Body of pancreas (tissue), 4 donors: ENCODE results near the gene ADGRL2.

Experiments used
- POLR2A ChIP-seq, 3 donors: fragments of 450-650 bp; IDR thresholded peaks; one replicate each; pipeline ENCODE4 v1.6.1; 2016; ENCODE audit warnings: antibody characterized with exemption in 3 of 3, mild to moderate bottlenecking in 2 of 3
- TF ChIP-seq, protein P1 (sequence below), 7 experiments: fragments of 450-650 bp in 4 of 7; fragments of 200-600 bp in 3 of 7; sonication (generic) in 3 of 7; IDR thresholded peaks; one replicate each; pipeline ENCODE4 v1.5.1; 2016 to 2019; ENCODE audit warnings: antibody characterized with exemption in 7 of 7

- TF ChIP-seq, protein P1, sequence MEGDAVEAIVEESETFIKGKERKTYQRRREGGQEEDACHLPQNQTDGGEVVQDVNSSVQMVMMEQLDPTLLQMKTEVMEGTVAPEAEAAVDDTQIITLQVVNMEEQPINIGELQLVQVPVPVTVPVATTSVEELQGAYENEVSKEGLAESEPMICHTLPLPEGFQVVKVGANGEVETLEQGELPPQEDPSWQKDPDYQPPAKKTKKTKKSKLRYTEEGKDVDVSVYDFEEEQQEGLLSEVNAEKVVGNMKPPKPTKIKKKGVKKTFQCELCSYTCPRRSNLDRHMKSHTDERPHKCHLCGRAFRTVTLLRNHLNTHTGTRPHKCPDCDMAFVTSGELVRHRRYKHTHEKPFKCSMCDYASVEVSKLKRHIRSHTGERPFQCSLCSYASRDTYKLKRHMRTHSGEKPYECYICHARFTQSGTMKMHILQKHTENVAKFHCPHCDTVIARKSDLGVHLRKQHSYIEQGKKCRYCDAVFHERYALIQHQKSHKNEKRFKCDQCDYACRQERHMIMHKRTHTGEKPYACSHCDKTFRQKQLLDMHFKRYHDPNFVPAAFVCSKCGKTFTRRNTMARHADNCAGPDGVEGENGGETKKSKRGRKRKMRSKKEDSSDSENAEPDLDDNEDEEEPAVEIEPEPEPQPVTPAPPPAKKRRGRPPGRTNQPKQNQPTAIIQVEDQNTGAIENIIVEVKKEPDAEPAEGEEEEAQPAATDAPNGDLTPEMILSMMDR (IDR thresholded peaks at IDR 0.05): no peak
- no peak for TF ChIP-seq POLR2A (IDR thresholded peaks at IDR 0.05)
Observed at GRCh38 chr1:81756872-81757271, 43.9 kb upstream of the ADGRL2 start.
